HepG2 (cell line): Measurements from ENCODE around the gene NPDC1. TPM values are rescaled to one million over a fixed set of nuclear protein-coding genes. Genes with fewer than 3 reads are reported as not detected.

Experiments
- CAMTA2 ChIP-seq: sonication (generic); formaldehyde crosslinking; IDR thresholded peaks from 2 replicates; pipeline ENCODE4 v1.4.0; 2020; ENCODE audit warnings: mild to moderate bottlenecking, missing genetic modification reagents, borderline replicate concordance
- EP300 ChIP-seq, 3 experiments: sonication (generic) in 1 of 3; formaldehyde crosslinking in 1 of 3; IDR thresholded peaks; 2 replicates each; pipeline versions ENCODE4 v1.5.1 to v1.6.1; 2011 to 2020; ENCODE audit warnings: low read depth in 2 of 3, low read length in 2 of 3, borderline replicate concordance in 1 of 3, improper control_type of control experiment in 1 of 3, mild to moderate bottlenecking in 1 of 3, missing genetic modification reagents in 1 of 3, moderate library complexity in 1 of 3
- GTF3A ChIP-seq: sonication (generic); formaldehyde crosslinking; conservative IDR thresholded peaks from 2 replicates; pipeline ENCODE4 v1.4.0; 2020; ENCODE audit warnings: mild to moderate bottlenecking, missing genetic modification reagents
- HNRNPK ChIP-seq: fragments of 200-400 bp; formaldehyde crosslinking; IDR thresholded peaks from 2 replicates; pipeline ENCODE4 v1.6.1; 2018; ENCODE audit warnings: low read length, low read depth, moderate library complexity, mild to moderate bottlenecking; ENCODE audit not compliant: poor library complexity, severe bottlenecking
- JDP2 ChIP-seq: sonication (generic); formaldehyde crosslinking; IDR thresholded peaks from 2 replicates; pipeline ENCODE4 v1.8.1; 2022; ENCODE audit warnings: missing genetic modification reagents, borderline replicate concordance
- ZFAT ChIP-seq: sonication (generic); formaldehyde crosslinking; conservative IDR thresholded peaks from 2 replicates; pipeline ENCODE4 v1.8.1; 2023; ENCODE audit warnings: missing genetic modification reagents, inconsistent platforms
- ZNF20 ChIP-seq: sonication (generic); formaldehyde crosslinking; IDR thresholded peaks from 2 replicates; pipeline ENCODE4 v1.4.0; 2020; ENCODE audit warnings: mild to moderate bottlenecking, moderate library complexity, missing genetic modification reagents
- ZNF224 ChIP-seq: sonication (generic); formaldehyde crosslinking; IDR thresholded peaks from 2 replicates; pipeline ENCODE4 v1.5.0; 2020; ENCODE audit warnings: mild to moderate bottlenecking, missing genetic modification reagents
- ZNF317 ChIP-seq: sonication (generic); formaldehyde crosslinking; IDR thresholded peaks from 2 replicates; pipeline ENCODE4 v1.5.0; 2020; ENCODE audit warnings: mild to moderate bottlenecking, missing genetic modification reagents
- ZNF44 ChIP-seq: sonication (generic); formaldehyde crosslinking; IDR thresholded peaks from 2 replicates; pipeline ENCODE4 v1.5.1; 2020; ENCODE audit warnings: mild to moderate bottlenecking, missing genetic modification reagents
- ZNF451 ChIP-seq: sonication (generic); formaldehyde crosslinking; IDR thresholded peaks from 2 replicates; pipeline ENCODE4 v1.5.0; 2020; ENCODE audit warnings: mild to moderate bottlenecking, missing genetic modification reagents
- ZNF703 ChIP-seq: sonication (generic); formaldehyde crosslinking; IDR thresholded peaks from 2 replicates; pipeline ENCODE4 v1.5.1; 2020; ENCODE audit warnings: missing genetic modification reagents, mild to moderate bottlenecking, moderate library complexity, borderline replicate concordance
- ZNF737 ChIP-seq: sonication (generic); formaldehyde crosslinking; IDR thresholded peaks from 2 replicates; pipeline ENCODE4 v1.5.0; 2020; ENCODE audit warnings: missing genetic modification reagents, mild to moderate bottlenecking, borderline replicate concordance
- polyA plus RNA-seq, 8 experiments: library from polyadenylated mRNA; depleted of rRNA in 3 of 8; stranded (reverse) in 7 of 8; unstranded in 1 of 8; fragments of >200 nt; fragmentation: Illumina TruSeq in 4 of 8; extraction: Trizol in 4 of 8; gene quantifications; 2 replicates each; pipeline versions ENCODE4 v1.2.1 to v1.2.3, GENCODE V29; 2011 to 2016; ENCODE audit warnings: low read depth in 4 of 8, missing spikeins in 1 of 8, mixed read lengths in 1 of 8; ENCODE audit not compliant: insufficient read depth in 1 of 8
- total RNA-seq, 5 experiments: library from RNA; depleted of rRNA; stranded (reverse); fragments of >200 nt; fragmentation: Illumina TruSeq; extraction: Trizol; gene quantifications; 2 replicates each; pipeline ENCODE4 v1.2.3, GENCODE V29; 2016; ENCODE audit warnings: low read depth in 1 of 5
- TF ChIP-seq, protein P1 (sequence below): sonication (generic); formaldehyde crosslinking; IDR thresholded peaks from 2 replicates; pipeline ENCODE4 v1.4.0; 2020; ENCODE audit warnings: mild to moderate bottlenecking, missing genetic modification reagents
- TF ChIP-seq, protein P2 (sequence below): sonication (generic); formaldehyde crosslinking; IDR thresholded peaks from 2 replicates; pipeline ENCODE4 v1.4.0; 2020; ENCODE audit warnings: missing genetic modification reagents
- TF ChIP-seq, protein P3 (sequence below): sonication (generic); formaldehyde crosslinking; IDR thresholded peaks from 2 replicates; pipeline ENCODE4 v1.4.0; 2020; ENCODE audit warnings: missing genetic modification reagents, mild to moderate bottlenecking, borderline replicate concordance
- TF ChIP-seq, protein P4 (sequence below): IDR thresholded peaks from 2 replicates; pipeline ENCODE4 v1.6.1; 2016; ENCODE audit warnings: mild to moderate bottlenecking
- TF ChIP-seq, protein P5 (sequence below): sonication (generic); formaldehyde crosslinking; IDR thresholded peaks from 2 replicates; pipeline ENCODE4 v1.4.0; 2020; ENCODE audit warnings: missing genetic modification reagents
- TF ChIP-seq, protein P6 (sequence below): sonication (generic); formaldehyde crosslinking; IDR thresholded peaks from 2 replicates; pipeline ENCODE4 v1.8.1; 2023; ENCODE audit warnings: missing genetic modification reagents, mild to moderate bottlenecking, borderline replicate concordance

NPDC1 gene
- total and polyA plus RNA-seq, 2 of the 13 experiments (the other 11 are each of a cell fraction or from before 2014, with no cell fraction given), result 0.84 to 5.4 TPM

DNA sequence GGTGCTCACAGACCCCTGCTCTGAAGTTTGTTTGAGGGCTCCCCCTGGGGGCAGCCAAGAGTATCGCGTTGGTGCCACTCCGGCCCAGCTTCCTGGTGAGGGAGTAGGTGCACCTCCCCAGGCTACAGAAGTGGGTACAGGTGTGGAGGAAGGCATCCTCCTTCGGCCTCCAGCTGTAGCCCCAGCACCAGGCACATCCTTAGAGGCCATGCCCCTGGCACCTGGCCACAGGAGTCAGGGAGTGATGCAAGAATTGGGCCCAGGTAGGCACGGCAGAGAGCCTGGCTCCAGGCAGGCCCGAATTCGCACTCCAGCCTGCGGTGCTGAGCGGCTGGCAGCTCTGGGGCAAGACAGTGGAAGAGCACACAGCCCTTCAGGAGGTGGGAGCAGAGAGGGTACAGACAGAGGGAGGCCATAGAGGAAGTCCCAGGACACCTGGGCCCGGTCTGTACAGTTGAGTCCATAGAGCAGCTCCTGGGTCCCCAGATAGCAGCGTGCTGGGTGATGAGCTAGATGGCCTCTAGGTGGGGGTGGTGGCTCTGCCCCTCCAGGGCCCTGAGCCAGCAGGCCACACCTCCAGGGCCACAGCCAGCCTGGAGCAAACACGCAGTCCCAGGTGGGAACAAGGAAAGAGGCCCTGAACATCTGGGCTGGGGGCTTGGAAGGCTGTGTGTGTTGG lies 22.0 kb upstream of the NPDC1 start (continued):
- TF ChIP-seq, protein P1, sequence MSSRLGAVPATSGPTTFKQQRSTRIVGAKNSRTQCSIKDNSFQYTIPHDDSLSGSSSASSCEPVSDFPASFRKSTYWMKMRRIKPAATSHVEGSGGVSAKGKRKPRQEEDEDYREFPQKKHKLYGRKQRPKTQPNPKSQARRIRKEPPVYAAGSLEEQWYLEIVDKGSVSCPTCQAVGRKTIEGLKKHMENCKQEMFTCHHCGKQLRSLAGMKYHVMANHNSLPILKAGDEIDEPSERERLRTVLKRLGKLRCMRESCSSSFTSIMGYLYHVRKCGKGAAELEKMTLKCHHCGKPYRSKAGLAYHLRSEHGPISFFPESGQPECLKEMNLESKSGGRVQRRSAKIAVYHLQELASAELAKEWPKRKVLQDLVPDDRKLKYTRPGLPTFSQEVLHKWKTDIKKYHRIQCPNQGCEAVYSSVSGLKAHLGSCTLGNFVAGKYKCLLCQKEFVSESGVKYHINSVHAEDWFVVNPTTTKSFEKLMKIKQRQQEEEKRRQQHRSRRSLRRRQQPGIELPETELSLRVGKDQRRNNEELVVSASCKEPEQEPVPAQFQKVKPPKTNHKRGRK (CRISPR knock-in tag), result no peak
- TF ChIP-seq ZNF737 (CRISPR knock-in tag), result no peak
- peak; percentile 71 for TF ChIP-seq ZNF317
- TF ChIP-seq ZNF20, result no peak
- TF ChIP-seq, protein P2, sequence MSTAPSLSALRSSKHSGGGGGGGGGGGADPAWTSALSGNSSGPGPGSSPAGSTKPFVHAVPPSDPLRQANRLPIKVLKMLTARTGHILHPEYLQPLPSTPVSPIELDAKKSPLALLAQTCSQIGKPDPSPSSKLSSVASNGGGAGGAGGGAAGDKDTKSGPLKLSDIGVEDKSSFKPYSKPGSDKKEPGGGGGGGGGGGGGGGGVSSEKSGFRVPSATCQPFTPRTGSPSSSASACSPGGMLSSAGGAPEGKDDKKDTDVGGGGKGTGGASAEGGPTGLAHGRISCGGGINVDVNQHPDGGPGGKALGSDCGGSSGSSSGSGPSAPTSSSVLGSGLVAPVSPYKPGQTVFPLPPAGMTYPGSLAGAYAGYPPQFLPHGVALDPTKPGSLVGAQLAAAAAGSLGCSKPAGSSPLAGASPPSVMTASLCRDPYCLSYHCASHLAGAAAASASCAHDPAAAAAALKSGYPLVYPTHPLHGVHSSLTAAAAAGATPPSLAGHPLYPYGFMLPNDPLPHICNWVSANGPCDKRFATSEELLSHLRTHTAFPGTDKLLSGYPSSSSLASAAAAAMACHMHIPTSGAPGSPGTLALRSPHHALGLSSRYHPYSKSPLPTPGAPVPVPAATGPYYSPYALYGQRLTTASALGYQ (CRISPR knock-in tag), result no peak
- 0 out of 2 replicates have a peak, but pooled peaks have one; percentile 44 for TF ChIP-seq CAMTA2 (CRISPR knock-in tag)
- no peak for TF ChIP-seq ZFAT (CRISPR knock-in tag)
- TF ChIP-seq JDP2 (CRISPR knock-in tag), result no peak
- no peak for TF ChIP-seq ZNF44 (CRISPR knock-in tag)
- TF ChIP-seq ZNF703 (CRISPR knock-in tag), result no peak
- TF ChIP-seq HNRNPK, result no peak
- TF ChIP-seq, protein P3, sequence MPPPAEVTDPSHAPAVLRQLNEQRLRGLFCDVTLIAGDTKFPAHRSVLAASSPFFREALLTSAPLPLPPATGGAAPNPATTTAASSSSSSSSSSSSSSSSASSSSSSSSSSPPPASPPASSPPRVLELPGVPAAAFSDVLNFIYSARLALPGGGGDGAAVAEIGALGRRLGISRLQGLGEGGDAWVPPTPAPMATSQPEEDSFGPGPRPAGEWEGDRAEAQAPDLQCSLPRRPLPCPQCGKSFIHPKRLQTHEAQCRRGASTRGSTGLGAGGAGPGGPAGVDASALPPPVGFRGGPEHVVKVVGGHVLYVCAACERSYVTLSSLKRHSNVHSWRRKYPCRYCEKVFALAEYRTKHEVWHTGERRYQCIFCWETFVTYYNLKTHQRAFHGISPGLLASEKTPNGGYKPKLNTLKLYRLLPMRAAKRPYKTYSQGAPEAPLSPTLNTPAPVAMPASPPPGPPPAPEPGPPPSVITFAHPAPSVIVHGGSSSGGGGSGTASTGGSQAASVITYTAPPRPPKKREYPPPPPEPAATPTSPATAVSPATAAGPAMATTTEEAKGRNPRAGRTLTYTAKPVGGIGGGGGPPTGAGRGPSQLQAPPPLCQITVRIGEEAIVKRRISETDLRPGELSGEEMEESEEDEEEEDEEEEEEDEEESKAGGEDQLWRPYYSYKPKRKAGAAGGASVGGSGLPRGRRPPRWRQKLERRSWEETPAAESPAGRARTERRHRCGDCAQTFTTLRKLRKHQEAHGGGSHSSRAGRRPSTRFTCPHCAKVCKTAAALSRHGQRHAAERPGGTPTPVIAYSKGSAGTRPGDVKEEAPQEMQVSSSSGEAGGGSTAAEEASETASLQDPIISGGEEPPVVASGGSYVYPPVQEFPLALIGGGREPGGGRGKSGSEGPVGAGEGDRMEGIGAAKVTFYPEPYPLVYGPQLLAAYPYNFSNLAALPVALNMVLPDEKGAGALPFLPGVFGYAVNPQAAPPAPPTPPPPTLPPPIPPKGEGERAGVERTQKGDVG (CRISPR knock-in tag), result no peak
- no peak for TF ChIP-seq ZNF451 (CRISPR knock-in tag)
- no peak for TF ChIP-seq GTF3A
- TF ChIP-seq, protein P4, sequence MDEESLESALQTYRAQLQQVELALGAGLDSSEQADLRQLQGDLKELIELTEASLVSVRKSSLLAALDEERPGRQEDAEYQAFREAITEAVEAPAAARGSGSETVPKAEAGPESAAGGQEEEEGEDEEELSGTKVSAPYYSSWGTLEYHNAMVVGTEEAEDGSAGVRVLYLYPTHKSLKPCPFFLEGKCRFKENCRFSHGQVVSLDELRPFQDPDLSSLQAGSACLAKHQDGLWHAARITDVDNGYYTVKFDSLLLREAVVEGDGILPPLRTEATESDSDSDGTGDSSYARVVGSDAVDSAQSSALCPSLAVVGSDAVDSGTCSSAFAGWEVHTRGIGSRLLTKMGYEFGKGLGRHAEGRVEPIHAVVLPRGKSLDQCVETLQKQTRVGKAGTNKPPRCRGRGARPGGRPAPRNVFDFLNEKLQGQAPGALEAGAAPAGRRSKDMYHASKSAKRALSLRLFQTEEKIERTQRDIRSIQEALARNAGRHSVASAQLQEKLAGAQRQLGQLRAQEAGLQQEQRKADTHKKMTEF (CRISPR knock-in tag), result no peak
- TF ChIP-seq ZNF224, result 0 out of 2 replicates have a peak, but pooled peaks have one; percentile 60
- TF ChIP-seq, protein P5, sequence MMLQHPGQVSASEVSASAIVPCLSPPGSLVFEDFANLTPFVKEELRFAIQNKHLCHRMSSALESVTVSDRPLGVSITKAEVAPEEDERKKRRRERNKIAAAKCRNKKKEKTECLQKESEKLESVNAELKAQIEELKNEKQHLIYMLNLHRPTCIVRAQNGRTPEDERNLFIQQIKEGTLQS (CRISPR knock-in tag), result no peak
- TF ChIP-seq, protein P6, sequence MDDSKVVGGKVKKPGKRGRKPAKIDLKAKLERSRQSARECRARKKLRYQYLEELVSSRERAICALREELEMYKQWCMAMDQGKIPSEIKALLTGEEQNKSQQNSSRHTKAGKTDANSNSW (CRISPR knock-in tag), result no peak
- TF ChIP-seq EP300 (IDR thresholded peaks at IDR 0.05; ENCODE audit: low read depth in 2 of 2, low read length in 2 of 2), result no peak
- TF ChIP-seq EP300 (CRISPR knock-in tag; IDR thresholded peaks at IDR 0.05; ENCODE audit: borderline replicate concordance), result no peak
